ENCODE measurements around the gene STOX1.
"Not testable (repeated sequence)": the region's sequence is repeated elsewhere in the genome, so short reads cannot be mapped to it uniquely, and the experiment has no call there.

DNA sequence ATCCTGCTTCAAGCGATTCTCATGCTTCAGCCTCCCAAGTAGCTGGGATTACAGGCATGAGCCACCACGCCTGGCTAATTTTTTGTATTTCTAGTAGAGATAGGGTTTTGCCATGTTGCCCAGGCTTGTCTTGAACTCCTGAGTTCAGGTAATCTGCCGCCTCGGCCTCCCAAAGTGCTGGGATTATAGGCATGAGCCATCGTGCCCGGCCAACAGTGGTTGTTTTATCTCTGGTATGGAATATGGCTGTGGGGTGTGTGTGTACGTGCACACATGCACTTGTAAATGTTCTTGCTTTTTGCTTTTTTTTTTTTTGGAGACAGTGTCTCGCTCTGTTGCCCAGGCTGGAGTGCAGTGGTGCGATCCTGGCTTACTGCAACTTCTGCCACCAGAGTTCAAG, 13.3 kb downstream of the STOX1 start:
- not testable (repeated sequence) for TF ChIP-seq EZH2 (IDR thresholded peaks at IDR 0.05; ENCODE audit: borderline replicate concordance, low read length)
- TF ChIP-seq, protein P1, sequence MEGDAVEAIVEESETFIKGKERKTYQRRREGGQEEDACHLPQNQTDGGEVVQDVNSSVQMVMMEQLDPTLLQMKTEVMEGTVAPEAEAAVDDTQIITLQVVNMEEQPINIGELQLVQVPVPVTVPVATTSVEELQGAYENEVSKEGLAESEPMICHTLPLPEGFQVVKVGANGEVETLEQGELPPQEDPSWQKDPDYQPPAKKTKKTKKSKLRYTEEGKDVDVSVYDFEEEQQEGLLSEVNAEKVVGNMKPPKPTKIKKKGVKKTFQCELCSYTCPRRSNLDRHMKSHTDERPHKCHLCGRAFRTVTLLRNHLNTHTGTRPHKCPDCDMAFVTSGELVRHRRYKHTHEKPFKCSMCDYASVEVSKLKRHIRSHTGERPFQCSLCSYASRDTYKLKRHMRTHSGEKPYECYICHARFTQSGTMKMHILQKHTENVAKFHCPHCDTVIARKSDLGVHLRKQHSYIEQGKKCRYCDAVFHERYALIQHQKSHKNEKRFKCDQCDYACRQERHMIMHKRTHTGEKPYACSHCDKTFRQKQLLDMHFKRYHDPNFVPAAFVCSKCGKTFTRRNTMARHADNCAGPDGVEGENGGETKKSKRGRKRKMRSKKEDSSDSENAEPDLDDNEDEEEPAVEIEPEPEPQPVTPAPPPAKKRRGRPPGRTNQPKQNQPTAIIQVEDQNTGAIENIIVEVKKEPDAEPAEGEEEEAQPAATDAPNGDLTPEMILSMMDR (IDR thresholded peaks at IDR 0.05; ENCODE audit: low read length) = not testable (repeated sequence)
